GM23338 (cell line): ENCODE data around the gene TNFAIP8L1. TPM values are rescaled to one million over a fixed set of nuclear protein-coding genes. Genes with fewer than 3 reads are reported as not detected.

ENCODE experiments used
- ATAC-seq: fragments of 200-7000 bp; cut with Tn5 transposase; 3 replicates; pipeline ENCODE4 v1.9.1; 2020
- DNase-seq: peaks from one replicate; pipeline ENCODE4 v3.0.0-alpha.2; 2015; ENCODE audit warnings: low spot score
- H2AFZ ChIP-seq: fragments of 200-600 bp; sonication (generic); 2 replicates; pipeline ENCODE4 v1.8.0; 2016; ENCODE audit warnings: antibody characterized with exemption, mild to moderate bottlenecking, moderate library complexity
- H3F3A ChIP-seq: fragments of 200-600 bp; sonication (generic); replicated peaks from 2 replicates; pipeline ENCODE4 v1.8.0; 2017; ENCODE audit warnings: antibody characterized with exemption, mixed run types, low read depth
- H3K27ac ChIP-seq: fragments of 200-600 bp; sonication (generic); 2 replicates; pipeline ENCODE4 v1.6.1; 2016; ENCODE audit warnings: low read depth
- H3K27me3 ChIP-seq: fragments of 200-600 bp; sonication (generic); 2 replicates; pipeline ENCODE4 v1.8.0; 2016; ENCODE audit warnings: mild to moderate bottlenecking, mixed run types, moderate library complexity; ENCODE audit not compliant: insufficient read depth
- H3K36me3 ChIP-seq: fragments of 200-600 bp; sonication (generic); 2 replicates; pipeline ENCODE4 v1.8.0; 2016; ENCODE audit warnings: mild to moderate bottlenecking; ENCODE audit not compliant: insufficient read depth
- H3K4me1 ChIP-seq: fragments of 200-600 bp; sonication (generic); 2 replicates; pipeline ENCODE4 v1.8.0; 2016; ENCODE audit warnings: mild to moderate bottlenecking, moderate library complexity; ENCODE audit not compliant: insufficient read depth
- H3K4me2 ChIP-seq: fragments of 200-600 bp; sonication (generic); 2 replicates; pipeline ENCODE4 v1.7.1; 2017; ENCODE audit warnings: mixed run types
- H3K4me3 ChIP-seq: fragments of 200-600 bp; sonication (generic); 2 replicates; pipeline ENCODE4 v1.6.1; 2016; ENCODE audit warnings: mixed run types
- H3K79me2 ChIP-seq: fragments of 200-600 bp; sonication (generic); replicated peaks from 2 replicates; pipeline ENCODE4 v1.8.0; 2017; ENCODE audit warnings: mild to moderate bottlenecking; ENCODE audit not compliant: insufficient read depth
- H3K9me2 ChIP-seq: fragments of 200-600 bp; sonication (generic); 2 replicates; pipeline ENCODE4 v1.8.0; 2017; ENCODE audit not compliant: insufficient read depth
- H4K20me1 ChIP-seq: fragments of 200-600 bp; sonication (generic); replicated peaks from 2 replicates; pipeline ENCODE4 v1.8.0; 2017; ENCODE audit warnings: mild to moderate bottlenecking; ENCODE audit not compliant: insufficient read depth
- H3K27ac Mint-ChIP-seq: 2 replicates; pipeline ENCODE4 v1.8.0; 2020; ENCODE audit warnings: inconsistent platforms, mild to moderate bottlenecking, moderate library complexity, mixed read lengths
- H3K27me3 Mint-ChIP-seq: 3 replicates; pipeline ENCODE4 v1.8.0; 2022; ENCODE audit warnings: low read depth, mild to moderate bottlenecking, moderate library complexity, mixed read lengths, inconsistent platforms; ENCODE audit not compliant: insufficient read depth, poor library complexity
- H3K36me3 Mint-ChIP-seq: 3 replicates; pipeline ENCODE4 v1.8.0; 2021; ENCODE audit warnings: low read depth, mild to moderate bottlenecking, inconsistent platforms, moderate library complexity, mixed read lengths
- H3K4me1 Mint-ChIP-seq: 3 replicates; pipeline ENCODE4 v1.8.0; 2020; ENCODE audit warnings: mild to moderate bottlenecking, inconsistent platforms, mixed read lengths
- H3K4me3 Mint-ChIP-seq: 3 replicates; pipeline ENCODE4 v1.8.0; 2021; ENCODE audit warnings: moderate library complexity, mild to moderate bottlenecking, inconsistent platforms, mixed read lengths
- H3K9me3 Mint-ChIP-seq: 3 replicates; pipeline ENCODE4 v1.8.0; 2020; ENCODE audit warnings: moderate library complexity, mild to moderate bottlenecking, inconsistent platforms, mixed read lengths
- CREB1 ChIP-seq: fragments of 250-450 bp; sonication (Bioruptor Pico); IDR thresholded peaks from 2 replicates; pipeline ENCODE4 v1.5.0; 2020; ENCODE audit warnings: low read depth, mild to moderate bottlenecking, moderate library complexity
- ETS1 ChIP-seq: IDR thresholded peaks from 2 replicates; pipeline ENCODE4 v1.6.1; 2016; ENCODE audit warnings: antibody characterized with exemption
- EZH2 ChIP-seq: fragments of 200-600 bp; sonication (generic); IDR thresholded peaks from one replicate; pipeline ENCODE4 v1.8.0; 2017; ENCODE audit warnings: antibody characterized with exemption, mild to moderate bottlenecking, low read depth; ENCODE audit not compliant: unreplicated experiment
- EZH2phosphoT487 ChIP-seq: fragments of 200-600 bp; sonication (generic); IDR thresholded peaks from one replicate; pipeline ENCODE4 v1.8.1; 2018; ENCODE audit warnings: antibody characterized with exemption; ENCODE audit not compliant: unreplicated experiment
- JUNB ChIP-seq: IDR thresholded peaks from one replicate; pipeline ENCODE4 v1.6.1; 2016; ENCODE audit warnings: antibody characterized with exemption; ENCODE audit not compliant: unreplicated experiment
- NANOG ChIP-seq: IDR thresholded peaks from 2 replicates; pipeline ENCODE4 v1.6.1; 2016; ENCODE audit warnings: antibody characterized with exemption, borderline replicate concordance
- POLR2AphosphoS5 ChIP-seq: IDR thresholded peaks from 2 replicates; pipeline ENCODE4 v1.6.1; 2016; ENCODE audit warnings: antibody characterized with exemption, low read depth
- STAT1 ChIP-seq: IDR thresholded peaks from one replicate; pipeline ENCODE4 v1.6.1; 2016; ENCODE audit warnings: antibody characterized with exemption; ENCODE audit not compliant: unreplicated experiment
- ZNF114 ChIP-seq: fragments of 250-450 bp; sonication (Bioruptor Pico); IDR thresholded peaks from 2 replicates; pipeline ENCODE4 v1.5.0; 2020; ENCODE audit warnings: mild to moderate bottlenecking, moderate library complexity
- ZNF331 ChIP-seq: fragments of 250-450 bp; sonication (Bioruptor Pico); IDR thresholded peaks from 2 replicates; pipeline ENCODE4 v1.5.0; 2020; ENCODE audit warnings: low read depth, mild to moderate bottlenecking, moderate library complexity
- polyA plus RNA-seq: library from polyadenylated mRNA; unstranded; fragments of >200 nt; fragmentation: Nextera tagmentation; extraction: Ambion mirVana; gene quantifications from 2 replicates; pipeline ENCODE4 v1.2.1, GENCODE V29; 2016
- total RNA-seq: library from RNA; depleted of rRNA; stranded (reverse); fragments of >200 nt; shearing (Covaris generic); gene quantifications from 2 replicates; pipeline ENCODE4 v1.2.3, GENCODE V29; 2014
- TF ChIP-seq, protein P1 (sequence below): IDR thresholded peaks from one replicate; pipeline ENCODE4 v1.6.1; 2018; ENCODE audit warnings: antibody characterized with exemption; ENCODE audit not compliant: unreplicated experiment
- TF ChIP-seq, protein P2 (sequence below), 2 experiments: fragments of 200-600 bp in 1 of 2; sonication (generic) in 1 of 2; conservative IDR thresholded peaks; 2 replicates each; pipeline versions ENCODE4 v1.5.1 to v1.6.1; 2016 to 2017; ENCODE audit warnings: antibody characterized with exemption in 2 of 2, low read depth in 2 of 2, mild to moderate bottlenecking in 2 of 2, moderate library complexity in 1 of 2
- TF ChIP-seq, protein P3 (sequence below): fragments of 250-450 bp; sonication (Bioruptor Pico); IDR thresholded peaks from 2 replicates; pipeline ENCODE4 v1.5.0; 2020; ENCODE audit warnings: mild to moderate bottlenecking, moderate library complexity

Gene TNFAIP8L1
- total and polyA plus RNA-seq, 2 experiments from 2014 or later = 2.7 to 4.1 TPM

DNA sequence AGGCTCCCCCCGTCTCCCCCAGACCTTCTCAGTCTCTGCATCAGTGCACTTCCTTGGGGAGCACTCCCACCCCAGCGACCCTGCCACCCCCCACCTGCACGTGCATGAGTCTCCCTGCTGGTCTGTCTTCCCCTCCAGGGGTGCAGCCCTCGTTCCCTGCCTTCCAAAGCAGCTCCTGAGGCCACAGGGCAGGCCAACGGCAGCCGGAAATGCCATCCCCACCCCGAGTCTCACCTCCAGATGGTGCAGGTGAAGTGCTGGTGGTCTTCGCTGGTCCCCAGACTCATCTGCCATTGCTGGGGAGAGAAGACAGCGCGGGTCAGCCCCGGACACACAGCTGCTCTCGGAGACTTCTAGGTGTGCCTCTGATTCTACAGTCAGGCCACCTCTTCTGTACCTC, 25.3 kb downstream of the TNFAIP8L1 start:
- Histone ChIP-seq H3K4me1 (0 out of 2 replicates have a peak, but pooled peaks cover 5% of the 10 kb centered on the region), H3K36me3 (no peaks in the 10 kb centered on the region), H3K27me3 (no peaks in the 10 kb centered on the region), H3K9me2 (no peaks in the 10 kb centered on the region), H4K20me1 (peaks cover 3% of the 10 kb centered on the region; the same call in 1 of the 2 replicates), H3K4me2 (no peak overlapping the region), H3K4me3 (no peak overlapping the region), H3K79me2 (peaks cover 18% of the 10 kb centered on the region), H3F3A (no peaks in the 10 kb centered on the region), H2AFZ (no peak overlapping the region), H3K27ac (no peak overlapping the region)
- Mint-ChIP-seq H3K27ac (no peak overlapping the region), H3K9me3 (no peaks in the 10 kb centered on the region), H3K4me3 (no peak overlapping the region), H3K4me1 (peaks cover 2% of the 10 kb centered on the region; the same call in 1 of the 3 replicates), H3K27me3 (peaks cover 6% of the 10 kb centered on the region), H3K36me3 (peaks cover 15% of the 10 kb centered on the region)
- TF ChIP-seq, protein P1, sequence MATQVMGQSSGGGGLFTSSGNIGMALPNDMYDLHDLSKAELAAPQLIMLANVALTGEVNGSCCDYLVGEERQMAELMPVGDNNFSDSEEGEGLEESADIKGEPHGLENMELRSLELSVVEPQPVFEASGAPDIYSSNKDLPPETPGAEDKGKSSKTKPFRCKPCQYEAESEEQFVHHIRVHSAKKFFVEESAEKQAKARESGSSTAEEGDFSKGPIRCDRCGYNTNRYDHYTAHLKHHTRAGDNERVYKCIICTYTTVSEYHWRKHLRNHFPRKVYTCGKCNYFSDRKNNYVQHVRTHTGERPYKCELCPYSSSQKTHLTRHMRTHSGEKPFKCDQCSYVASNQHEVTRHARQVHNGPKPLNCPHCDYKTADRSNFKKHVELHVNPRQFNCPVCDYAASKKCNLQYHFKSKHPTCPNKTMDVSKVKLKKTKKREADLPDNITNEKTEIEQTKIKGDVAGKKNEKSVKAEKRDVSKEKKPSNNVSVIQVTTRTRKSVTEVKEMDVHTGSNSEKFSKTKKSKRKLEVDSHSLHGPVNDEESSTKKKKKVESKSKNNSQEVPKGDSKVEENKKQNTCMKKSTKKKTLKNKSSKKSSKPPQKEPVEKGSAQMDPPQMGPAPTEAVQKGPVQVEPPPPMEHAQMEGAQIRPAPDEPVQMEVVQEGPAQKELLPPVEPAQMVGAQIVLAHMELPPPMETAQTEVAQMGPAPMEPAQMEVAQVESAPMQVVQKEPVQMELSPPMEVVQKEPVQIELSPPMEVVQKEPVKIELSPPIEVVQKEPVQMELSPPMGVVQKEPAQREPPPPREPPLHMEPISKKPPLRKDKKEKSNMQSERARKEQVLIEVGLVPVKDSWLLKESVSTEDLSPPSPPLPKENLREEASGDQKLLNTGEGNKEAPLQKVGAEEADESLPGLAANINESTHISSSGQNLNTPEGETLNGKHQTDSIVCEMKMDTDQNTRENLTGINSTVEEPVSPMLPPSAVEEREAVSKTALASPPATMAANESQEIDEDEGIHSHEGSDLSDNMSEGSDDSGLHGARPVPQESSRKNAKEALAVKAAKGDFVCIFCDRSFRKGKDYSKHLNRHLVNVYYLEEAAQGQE = no peak
- TF ChIP-seq ZNF114 (CRISPR knock-in tag) (no peak), EZH2phosphoT487 (no peak), CREB1 (CRISPR knock-in tag) (no peak), EZH2 (no peak), NANOG (no peak), JUNB (no peak), STAT1 (no peak), ETS1 (no peak), ZNF331 (CRISPR knock-in tag) (no peak), POLR2AphosphoS5 (no peak)
- TF ChIP-seq, protein P2, sequence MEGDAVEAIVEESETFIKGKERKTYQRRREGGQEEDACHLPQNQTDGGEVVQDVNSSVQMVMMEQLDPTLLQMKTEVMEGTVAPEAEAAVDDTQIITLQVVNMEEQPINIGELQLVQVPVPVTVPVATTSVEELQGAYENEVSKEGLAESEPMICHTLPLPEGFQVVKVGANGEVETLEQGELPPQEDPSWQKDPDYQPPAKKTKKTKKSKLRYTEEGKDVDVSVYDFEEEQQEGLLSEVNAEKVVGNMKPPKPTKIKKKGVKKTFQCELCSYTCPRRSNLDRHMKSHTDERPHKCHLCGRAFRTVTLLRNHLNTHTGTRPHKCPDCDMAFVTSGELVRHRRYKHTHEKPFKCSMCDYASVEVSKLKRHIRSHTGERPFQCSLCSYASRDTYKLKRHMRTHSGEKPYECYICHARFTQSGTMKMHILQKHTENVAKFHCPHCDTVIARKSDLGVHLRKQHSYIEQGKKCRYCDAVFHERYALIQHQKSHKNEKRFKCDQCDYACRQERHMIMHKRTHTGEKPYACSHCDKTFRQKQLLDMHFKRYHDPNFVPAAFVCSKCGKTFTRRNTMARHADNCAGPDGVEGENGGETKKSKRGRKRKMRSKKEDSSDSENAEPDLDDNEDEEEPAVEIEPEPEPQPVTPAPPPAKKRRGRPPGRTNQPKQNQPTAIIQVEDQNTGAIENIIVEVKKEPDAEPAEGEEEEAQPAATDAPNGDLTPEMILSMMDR (conservative IDR thresholded peaks at IDR 0.05; ENCODE audit: low read depth in 2 of 2) = no peak
- TF ChIP-seq, protein P3, sequence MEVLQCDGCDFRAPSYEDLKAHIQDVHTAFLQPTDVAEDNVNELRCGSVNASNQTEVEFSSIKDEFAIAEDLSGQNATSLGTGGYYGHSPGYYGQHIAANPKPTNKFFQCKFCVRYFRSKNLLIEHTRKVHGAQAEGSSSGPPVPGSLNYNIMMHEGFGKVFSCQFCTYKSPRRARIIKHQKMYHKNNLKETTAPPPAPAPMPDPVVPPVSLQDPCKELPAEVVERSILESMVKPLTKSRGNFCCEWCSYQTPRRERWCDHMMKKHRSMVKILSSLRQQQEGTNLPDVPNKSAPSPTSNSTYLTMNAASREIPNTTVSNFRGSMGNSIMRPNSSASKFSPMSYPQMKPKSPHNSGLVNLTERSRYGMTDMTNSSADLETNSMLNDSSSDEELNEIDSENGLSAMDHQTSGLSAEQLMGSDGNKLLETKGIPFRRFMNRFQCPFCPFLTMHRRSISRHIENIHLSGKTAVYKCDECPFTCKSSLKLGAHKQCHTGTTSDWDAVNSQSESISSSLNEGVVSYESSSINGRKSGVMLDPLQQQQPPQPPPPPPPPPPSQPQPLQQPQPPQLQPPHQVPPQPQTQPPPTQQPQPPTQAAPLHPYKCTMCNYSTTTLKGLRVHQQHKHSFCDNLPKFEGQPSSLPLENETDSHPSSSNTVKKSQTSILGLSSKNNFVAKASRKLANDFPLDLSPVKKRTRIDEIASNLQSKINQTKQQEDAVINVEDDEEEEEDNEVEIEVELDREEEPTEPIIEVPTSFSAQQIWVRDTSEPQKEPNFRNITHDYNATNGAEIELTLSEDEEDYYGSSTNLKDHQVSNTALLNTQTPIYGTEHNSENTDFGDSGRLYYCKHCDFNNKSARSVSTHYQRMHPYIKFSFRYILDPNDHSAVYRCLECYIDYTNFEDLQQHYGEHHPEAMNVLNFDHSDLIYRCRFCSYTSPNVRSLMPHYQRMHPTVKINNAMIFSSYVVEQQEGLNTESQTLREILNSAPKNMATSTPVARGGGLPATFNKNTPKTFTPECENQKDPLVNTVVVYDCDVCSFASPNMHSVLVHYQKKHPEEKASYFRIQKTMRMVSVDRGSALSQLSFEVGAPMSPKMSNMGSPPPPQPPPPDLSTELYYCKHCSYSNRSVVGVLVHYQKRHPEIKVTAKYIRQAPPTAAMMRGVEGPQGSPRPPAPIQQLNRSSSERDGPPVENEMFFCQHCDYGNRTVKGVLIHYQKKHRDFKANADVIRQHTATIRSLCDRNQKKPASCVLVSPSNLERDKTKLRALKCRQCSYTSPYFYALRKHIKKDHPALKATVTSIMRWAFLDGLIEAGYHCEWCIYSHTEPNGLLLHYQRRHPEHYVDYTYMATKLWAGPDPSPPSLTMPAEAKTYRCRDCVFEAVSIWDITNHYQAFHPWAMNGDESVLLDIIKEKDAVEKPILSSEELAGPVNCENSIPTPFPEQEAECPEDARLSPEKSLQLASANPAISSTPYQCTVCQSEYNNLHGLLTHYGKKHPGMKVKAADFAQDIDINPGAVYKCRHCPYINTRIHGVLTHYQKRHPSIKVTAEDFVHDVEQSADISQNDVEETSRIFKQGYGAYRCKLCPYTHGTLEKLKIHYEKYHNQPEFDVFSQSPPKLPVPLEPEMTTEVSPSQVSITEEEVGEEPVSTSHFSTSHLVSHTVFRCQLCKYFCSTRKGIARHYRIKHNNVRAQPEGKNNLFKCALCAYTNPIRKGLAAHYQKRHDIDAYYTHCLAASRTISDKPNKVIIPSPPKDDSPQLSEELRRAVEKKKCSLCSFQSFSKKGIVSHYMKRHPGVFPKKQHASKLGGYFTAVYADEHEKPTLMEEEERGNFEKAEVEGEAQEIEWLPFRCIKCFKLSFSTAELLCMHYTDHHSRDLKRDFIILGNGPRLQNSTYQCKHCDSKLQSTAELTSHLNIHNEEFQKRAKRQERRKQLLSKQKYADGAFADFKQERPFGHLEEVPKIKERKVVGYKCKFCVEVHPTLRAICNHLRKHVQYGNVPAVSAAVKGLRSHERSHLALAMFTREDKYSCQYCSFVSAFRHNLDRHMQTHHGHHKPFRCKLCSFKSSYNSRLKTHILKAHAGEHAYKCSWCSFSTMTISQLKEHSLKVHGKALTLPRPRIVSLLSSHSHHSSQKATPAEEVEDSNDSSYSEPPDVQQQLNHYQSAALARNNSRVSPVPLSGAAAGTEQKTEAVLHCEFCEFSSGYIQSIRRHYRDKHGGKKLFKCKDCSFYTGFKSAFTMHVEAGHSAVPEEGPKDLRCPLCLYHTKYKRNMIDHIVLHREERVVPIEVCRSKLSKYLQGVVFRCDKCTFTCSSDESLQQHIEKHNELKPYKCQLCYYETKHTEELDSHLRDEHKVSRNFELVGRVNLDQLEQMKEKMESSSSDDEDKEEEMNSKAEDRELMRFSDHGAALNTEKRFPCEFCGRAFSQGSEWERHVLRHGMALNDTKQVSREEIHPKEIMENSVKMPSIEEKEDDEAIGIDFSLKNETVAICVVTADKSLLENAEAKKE (CRISPR knock-in tag) = no peak
- ATAC-seq = no peak
- no peak for DNase-seq
